Cerebellar nuclear complex (tissue), 1 donor: Measurements from ENCODE around the gene HELZ2.

Experiments used
- DNase-seq, 2 experiments: peaks; one replicate each; lab custom pipeline; 2025; lab: John Stamatoyannopoulos, UW

Gene HELZ2

DNA sequence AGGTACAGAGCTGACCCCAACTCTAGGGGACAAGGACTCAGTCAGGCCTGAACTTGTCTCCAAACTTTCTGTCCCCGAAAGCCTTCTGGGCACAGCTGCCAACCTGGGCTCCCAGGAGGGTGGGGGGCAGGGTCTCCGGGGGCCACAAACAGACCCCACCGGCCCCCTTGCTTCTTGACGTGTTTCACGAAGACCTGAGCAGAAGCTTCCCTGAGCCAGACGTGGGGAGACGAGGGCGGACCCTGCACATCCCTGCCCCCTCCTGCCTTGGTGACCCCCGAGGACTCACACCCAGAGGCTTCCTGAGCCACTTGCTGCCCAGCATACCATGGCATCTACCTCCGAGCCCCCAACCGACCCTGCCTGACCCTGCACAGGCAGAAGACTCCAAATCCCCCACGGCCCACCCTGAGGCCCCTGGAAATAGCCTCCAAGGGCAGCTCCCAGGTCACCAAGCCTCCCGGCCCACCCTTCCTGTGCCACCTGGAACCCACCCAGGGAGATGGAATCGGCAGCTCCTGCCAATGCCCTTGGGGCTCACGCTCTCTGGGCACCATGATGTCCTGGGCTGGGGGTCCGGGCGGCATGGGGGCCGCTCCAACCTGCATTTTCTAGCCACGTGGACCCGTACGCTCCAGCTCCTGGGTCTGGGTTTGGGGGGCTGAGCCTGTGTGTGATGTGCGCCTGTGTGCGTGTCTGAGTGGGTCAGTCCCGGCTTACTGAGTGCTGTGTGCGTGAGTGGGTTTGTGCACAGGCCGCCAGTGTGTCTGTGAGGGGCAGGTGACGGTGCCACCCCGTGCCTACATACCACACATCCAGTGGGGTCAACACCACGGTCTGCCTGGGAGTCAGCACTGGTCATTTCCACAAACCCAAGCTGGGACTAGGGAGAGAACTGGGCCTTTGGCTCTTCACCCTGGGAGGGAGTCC, 34.3 kb downstream of the HELZ2 start:
- no peak for DNase-seq

DNA sequence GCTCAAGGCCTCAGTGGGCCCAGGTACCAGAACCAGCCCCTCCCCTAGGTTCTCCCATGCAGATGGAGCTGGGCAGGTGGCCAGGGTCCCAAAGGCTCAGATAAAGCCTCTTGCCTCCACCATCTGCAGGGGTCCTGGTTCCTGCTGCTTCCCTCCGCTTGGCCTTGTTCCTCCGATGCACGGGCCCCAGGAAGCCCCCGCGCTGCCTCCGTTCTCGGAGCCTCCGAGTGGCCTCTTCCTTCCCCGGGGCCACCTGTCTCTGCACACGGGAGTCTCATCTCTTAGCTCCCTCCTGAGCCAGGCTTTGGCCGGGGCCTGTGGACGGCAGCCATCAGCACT, 35.0 kb downstream of the HELZ2 start:
- no peak for DNase-seq

DNA sequence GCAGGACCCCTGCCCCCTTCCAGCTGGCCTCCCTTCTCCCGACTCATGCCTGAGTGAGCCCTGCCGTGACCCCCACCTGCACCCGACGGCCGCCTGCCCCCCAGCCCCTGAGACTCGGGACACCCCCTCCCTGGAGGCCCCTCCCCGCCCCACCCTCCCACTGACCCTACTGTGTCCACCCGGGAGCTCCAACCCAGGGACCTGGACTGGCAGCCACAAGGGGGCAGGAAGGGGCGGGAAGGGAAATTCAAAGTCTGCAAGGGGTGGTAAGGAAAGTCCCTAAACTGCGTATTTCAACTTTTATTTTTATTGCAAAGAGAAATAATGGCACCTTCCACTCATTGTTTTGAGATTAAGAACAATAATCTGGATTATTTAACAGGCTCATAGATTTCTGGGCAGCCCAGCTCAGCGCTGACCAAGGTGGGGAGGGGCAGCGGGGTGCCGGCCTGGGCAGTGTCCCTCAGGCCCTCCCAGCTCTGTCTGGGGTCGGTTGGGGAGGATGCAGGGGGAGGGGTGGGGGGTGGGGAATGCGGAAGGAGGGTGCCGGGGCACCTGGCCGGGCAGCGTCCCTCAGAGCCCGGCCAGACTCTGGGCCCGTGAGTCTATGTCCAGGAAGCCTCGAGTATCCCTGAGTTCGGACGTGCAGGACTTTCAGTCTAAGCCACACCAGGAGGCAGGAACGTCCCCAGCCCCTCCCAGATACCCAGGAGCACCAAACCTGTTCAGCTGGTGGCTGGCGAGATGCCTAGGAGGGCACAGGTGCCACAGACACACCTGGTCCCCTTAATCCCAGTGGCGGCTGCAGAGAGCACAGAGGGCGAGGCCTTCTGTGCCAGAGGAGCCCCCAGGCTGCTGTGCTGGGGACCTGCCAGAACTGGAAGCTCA, 35.6 kb downstream of the HELZ2 start:
- no peak for DNase-seq

DNA sequence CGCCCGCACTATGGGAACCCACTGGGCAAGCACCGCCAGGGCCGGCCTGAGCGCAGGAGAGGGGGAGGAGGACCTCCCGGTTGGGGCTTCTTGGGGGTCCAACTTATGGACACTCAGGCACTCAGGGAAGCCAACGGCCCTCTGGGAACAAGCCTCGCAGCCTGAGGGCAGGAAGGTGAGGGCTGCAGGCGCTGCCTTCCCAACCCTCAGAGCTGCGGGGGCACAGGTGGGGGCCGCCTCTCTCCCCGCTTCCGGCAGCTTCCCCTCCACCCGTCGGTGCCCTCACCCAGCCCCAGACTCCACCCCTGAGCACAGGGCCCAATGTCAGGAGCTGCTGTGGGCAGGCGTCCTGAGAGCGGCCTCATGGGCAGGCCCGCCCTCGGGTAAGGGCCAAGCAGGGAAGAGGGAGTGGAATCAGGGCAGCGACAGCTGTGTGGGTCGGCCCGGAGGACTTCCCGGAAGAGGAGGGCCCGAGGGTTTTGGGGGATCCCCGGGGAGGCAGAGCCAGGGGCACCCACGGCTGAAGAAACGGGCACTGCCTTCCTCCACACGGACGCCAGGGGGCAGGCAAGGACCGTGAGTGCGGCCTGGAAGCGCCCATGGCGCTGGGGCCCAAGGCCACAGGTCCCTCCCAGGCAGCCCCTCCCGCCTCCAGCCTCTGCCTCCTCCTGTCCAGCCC, 36.4 kb downstream of the HELZ2 start:
- DNase-seq, result no peak

DNA sequence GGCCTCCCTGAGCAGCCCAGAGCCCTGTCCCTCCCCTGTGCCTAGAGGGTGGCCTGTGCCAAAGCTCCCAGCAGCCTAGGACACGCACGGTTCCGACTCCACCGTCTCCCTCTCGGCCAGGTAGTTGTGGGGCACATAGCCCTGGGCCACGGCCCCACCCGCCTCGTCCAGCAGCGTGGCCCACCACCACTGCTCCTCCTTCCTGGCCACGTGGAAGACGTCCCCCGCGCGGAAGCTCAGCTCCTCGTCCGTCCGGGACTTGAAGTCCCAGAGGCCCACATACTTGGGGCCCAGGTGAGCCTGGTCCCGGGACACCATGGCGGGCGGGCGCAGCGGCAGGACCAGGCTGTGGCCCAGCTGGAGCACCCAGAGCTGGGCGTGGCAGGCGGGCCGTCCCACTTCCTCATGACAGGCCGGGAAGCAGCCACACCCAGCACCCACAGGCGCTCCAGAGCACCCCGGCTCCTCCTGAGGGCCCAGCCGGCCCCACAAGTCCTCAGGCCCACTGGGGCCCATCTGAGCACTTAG, 37.0 kb downstream of the HELZ2 start, which contains the start of gene PTK6:
PTK6 (minus strand) TSS at position 380 of the 528 bp plus-strand sequence; CDS start at position 318, 62 bp downstream.
- no peak for DNase-seq

DNA sequence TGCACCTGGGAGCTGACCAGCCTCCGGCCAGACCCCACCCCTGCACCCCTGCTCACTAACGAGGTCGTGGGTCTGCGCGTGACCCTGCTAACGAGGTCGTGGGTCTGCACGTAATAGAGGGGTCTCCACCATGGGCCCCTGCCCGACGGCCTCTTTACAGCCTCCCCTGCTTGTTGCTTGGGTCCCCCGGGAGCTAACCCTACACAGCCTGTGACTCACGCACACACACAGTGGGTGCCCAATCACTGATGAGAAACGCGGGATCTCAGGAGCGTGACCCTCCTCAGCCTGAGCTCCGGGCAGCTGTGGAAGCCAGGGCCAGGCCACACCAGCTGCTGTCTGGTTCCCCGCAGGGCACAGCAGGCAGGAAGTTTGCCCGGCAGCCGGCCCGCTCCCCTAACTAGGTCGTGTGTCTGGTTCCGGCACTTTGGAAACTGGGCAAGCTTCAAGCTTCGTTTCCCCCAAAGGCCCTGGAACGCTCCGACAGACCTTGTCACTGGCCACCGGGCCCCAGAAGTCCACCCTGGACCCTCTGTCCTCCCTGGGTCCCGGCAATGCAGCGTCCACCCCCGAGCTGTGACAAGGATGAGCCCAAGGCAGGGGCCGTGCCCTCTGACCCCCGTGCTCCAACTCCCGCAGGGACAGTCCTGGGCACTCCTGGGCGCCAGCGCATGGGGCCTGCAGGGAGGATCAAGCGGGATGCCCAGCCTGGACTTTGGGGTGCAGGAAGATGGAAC, 37.6 kb downstream of the HELZ2 start:
- DNase-seq, result no peak

DNA sequence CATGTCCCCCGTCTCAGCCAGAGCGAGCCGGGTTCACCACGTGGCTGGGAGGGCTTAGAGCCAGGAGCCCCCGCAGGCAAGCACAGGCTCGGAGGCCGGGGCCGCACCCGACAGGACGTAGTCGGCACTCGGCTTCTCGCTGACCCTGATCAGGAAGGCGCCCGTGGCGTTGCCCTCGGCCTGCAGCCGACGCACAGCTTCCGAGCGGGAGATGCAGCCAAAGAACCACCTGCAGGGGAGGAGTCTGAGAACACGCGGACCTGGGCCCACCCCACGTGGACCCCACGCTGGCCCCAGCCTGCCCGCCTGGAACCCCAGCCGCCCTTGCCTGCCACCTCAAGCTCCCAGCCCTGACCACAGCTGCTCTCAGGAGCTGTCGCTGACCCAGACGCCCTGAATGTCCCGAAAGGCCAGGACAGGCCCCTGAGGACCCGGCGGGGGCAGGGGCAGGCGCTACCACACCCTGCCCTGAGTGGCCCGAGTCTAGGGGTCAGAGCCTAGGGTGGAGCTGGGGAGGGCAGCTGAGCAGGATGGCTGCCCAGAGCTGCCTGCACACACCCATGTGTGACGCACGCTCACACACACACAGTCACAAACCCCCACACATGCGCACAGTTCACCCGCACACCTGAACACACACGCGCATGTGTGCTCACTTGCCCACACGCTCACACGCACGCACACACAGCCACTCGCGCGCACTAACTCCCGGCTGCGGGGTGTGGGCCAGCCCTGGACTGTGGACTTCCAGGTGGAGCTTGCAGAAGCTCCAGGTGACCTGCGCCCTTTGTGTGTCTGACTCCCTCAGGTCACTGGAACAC, 39.0 kb downstream of the HELZ2 start:
- no peak for DNase-seq

DNA sequence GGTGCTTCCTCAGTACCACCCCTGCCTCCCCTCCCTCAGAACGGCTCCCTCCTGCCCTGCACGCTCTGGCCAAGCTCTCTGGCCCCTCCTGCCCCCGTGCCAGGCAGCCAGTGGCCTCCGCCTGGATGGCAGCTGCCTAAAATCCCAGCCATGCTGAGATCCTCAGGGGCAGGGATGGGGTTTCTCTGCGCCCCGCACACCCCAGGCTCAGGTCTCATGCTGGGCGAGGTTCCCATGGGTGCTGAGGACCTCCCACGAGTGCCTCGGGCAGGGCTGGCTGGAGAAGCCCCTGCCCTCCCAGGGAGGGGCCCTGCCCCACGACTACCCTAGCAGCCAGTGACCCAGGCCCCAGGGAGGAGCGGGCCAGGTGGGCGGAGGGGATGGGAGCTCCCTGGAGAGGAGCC, 39.6 kb downstream of the HELZ2 start:
- no peak for DNase-seq

DNA sequence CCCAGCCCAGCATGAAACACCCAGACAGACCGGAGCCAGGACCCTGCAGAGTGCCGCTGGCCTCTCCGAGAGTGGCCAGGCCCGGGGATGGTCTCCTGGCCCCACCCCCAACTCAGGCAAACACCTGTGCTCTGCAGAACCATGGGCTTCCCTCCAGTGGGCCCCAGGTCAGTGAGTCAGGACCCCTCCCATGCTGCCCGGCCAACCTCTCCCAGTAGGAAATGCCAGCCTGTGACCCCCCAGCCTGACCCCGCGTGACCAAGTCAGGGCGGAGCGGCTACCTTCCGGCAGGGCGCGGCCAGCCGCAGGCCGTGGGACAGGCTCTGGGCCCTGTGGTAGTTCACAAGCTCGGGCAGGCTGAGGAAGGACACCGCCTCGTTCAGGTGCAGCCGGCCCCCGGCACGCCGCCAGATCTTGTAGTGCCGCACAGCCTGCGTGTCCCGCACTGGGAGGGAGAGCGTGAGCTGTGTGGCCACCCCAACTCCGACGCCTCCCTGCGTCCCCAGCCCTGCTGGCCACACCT, 40.1 kb downstream of the HELZ2 start:
- no peak for DNase-seq

DNA sequence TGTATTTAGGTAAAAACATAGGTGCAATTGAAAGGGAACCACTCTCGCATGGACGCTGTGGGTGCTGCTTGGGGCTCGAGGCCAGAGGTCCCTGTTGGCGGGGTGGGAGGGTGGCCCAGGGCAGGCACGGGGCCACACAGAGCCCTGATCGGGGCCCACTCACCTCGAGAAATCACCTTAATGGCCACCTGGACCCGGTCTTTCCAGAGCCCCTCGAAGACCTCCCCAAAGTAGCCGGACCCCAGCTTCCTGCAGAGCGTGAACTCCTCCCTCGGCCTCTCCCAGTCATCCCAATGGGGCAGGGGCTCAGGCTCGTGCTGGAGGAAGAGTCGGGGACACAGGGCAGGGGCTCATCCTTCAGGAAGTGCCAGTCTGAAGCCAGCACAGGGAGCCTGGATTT, 40.7 kb downstream of the HELZ2 start:
- no peak for DNase-seq

DNA sequence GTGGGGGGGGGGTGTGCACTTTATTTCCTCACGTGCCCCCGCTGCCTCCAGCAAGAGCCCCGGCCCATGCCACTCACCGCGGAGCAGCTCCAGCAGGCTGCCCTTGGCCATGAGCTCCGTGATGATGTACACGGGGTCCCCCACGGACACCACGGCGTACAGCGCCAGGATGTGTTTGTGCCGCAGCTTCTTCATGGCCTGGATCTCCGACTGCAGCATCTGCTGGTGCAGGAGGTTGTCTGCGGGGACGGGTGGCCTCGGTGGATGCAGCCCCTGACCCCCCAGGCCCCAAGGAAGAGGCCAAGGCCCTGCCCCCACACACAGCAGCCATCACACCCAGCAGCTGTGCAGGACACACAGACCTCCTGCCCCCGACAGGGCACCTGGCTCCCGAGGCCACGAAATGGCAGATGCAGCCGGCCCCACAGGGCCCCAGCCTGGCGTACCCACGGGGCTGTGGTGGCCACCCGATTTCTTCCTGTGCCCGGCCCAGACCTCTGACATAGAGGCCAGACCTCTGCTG, 41.5 kb downstream of the HELZ2 start:
- DNase-seq, result no peak

DNA sequence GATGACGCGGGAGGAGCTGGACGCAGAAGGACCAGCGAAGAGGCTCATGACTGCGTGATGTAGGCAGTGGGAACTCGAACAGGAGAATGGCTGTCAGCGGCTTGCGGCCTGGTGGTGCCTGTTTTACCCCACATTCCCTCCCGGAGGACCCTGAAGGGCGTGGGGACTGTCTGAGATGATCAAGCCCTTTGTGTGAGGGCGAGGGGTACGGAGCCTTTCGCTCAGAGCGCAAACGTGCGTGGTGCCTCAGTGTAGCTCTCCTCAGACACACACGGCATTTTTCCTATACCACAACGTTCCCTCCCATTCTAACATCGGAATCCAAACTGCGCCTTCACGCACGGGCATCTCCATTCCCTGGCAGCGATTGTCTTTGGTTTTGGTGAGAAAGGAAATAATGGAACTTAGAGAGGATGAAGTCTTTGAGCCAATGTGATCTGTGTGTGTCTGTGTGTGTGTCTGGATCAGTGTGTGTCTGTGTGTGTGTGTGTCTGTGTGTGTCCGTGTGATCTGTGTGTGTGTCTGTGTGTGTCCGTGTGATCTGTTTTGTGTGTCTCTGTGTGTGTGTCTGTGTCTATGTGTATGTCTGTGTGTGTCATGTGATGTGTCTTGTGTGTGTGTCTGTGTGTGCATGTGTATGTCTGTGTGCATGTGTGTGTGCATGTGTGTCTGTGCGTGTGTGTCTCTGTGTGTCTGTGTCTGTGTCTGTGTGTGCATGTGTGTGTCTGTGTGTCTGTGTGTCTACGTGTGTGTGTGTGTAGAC, 42.2 kb downstream of the HELZ2 start:
- no peak for DNase-seq

DNA sequence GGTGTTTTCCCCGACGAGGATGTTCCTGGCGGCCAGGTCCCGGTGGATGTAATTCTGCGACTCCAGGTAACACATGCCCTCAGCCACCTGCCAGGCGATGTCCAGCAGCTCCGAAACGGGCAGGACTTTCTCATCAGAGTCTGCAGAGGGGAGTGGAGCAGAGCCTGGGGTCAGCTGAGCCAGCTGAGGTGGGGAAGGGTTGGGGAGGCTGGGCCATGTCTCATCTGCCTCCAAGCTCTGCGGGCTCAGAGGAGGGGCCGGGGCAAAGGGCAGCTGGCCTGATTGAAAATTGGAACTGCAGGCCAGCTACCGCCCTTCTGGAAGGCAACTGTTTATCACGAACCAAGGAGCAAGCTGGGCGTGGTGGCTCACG, 43.3 kb downstream of the HELZ2 start:
- no peak for DNase-seq

DNA sequence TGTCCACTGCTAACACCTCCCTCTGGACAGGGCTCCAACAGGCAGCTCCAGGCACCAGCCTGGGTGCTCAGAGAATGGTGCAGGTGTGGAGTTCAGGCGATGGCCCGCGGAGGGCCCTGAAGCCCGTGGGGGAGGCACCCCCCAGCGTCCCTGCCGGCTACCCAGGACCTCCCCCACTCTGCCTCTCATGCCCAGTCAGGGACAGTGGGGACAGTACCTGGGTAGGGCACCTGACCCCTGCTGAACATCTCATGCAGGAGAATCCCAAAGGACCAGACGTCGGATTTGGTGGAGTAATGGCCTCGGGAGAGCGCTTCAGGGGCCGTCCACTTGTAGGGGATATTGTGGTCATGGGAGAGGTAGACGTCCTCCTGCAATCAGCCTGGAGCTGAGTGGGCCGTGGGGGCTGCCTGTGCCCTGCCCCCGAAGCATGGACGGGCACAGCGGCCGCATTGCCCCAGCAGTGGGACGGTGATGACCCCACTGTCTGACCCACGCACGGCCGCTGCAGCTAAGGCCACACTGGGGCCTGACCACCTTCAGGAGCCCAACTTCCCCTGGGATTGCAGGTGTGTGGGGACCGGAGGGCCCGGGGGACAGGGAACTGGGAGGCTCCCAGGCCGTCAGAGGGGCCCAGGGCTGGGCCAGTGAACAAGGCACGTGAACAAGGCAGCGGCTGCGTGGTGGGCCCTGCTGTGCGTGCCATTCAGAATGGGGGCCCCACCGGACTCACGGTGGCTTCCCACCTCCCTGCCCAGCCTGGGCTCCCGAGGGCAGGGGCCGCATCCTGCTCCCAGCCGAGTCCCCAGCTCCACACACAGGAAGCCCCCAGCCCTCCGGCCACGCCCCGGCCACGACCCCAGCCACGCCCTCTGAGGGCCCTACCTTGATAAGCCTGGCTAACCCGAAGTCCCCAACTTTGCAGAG, 43.9 kb downstream of the HELZ2 start:
- no peak for DNase-seq

DNA sequence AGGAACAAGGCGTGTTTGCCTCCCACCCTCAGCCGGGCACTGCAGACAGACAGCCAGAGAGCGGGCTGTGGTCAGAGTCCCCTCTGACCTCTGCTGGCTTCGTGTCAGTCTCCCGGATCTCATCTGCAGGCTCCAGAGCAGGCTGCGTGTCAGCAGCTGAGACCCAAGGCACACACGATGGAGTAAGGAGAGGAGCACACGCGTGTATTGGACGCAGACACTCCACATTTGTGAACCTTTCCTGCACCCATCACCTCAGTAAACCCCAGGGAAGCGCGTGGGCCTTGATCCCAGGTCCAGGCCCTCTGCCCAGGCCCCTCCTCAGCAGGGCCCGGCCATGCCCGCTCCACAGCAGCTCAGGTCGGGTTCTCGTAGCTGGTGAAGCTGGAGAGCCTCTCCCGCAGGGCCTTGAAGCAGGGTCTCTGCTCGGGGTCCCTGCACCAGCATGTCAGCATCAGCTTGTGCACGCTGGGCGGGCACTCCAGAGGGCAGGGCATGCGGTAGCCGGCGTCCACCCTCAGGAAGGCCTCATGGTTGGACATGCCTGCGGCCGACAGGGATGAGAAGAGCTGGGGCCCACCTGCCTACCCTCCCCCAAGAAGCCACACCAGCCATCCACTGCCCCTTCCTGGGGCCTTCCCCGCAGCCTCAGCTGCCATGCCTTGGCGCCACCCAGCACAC, 44.7 kb downstream of the HELZ2 start:
- no peak for DNase-seq

DNA sequence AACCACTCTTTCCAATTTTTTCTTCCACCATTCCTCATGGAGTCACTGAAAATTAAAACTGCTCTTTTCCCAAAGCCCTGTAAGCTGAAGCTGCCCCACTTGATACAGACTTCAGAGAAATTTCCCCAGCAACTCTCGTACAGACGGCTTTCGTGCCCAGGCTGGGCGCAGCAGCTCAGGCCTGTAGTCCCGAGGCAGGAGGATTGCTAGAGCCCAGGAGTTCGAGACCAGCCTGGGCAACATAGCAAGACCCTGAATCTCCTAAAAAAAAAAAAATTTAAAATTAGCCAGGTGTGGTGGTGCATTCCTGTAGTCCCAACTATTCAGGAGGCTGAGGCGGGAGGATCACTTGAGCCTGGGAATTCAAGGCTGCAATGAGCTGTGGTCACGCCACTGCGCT, 46.9 kb downstream of the HELZ2 start:
- no peak for DNase-seq

DNA sequence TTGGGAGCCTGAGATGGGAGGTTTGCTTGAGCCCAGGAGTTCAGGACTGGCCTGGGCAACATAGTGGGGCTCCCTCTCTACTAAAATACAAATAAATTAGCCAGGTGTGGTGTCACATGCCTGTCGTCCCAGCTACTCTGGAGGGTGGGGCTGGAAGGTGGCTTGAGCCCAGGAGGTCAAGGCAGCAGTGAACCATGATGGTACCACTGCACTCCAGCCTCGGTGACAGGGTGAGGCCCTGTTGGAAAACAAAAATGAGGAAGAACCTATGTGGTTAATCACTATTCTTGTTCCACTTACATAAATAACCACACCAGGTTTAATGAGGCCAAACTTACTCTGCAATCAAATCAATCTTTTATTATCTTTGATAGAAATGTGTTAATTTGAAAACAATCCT, 48.1 kb downstream of the HELZ2 start:
- DNase-seq, result no peak

DNA sequence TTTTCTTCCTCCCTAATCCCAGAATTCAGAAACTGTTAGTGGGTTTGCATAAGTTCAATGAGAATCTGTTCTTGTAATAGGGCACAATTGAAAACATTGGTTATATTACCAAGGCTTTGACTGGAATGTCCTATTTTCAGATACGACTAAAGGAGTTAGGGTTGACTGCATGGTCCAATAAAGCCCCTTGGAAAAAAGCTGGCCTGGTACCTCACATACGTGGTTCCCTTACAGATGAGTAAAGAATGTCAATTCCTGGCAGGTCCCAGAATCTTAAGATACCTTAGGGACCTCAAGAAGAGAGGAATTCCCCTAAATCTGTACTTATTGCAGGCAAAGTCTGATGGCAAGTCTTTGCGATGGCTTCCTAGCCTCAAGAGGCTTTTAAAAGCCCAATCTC, 48.9 kb downstream of the HELZ2 start:
- DNase-seq, result no peak
